Activated naive CD4-positive, alpha-beta T cell treated with anti-CD3 and anti-CD28 coated beads, Interleukin-2, amount 50 U/mL, for 24 hours (primary cell): ENCODE results near the gene ZBTB38.

Source experiments
- H3K27ac Mint-ChIP-seq: one replicate; pipeline ENCODE4 v1.8.0; 2021; ENCODE audit warnings: mild to moderate bottlenecking, mixed read lengths
- H3K27me3 Mint-ChIP-seq: one replicate; pipeline ENCODE4 v1.8.0; 2021; ENCODE audit warnings: mixed read lengths
- H3K36me3 Mint-ChIP-seq: one replicate; pipeline ENCODE4 v1.8.0; 2021; ENCODE audit warnings: mixed read lengths
- H3K4me1 Mint-ChIP-seq: one replicate; pipeline ENCODE4 v1.8.0; 2021; ENCODE audit warnings: mixed read lengths
- H3K4me3 Mint-ChIP-seq: one replicate; pipeline ENCODE4 v1.8.0; 2021; ENCODE audit warnings: mild to moderate bottlenecking, mixed read lengths
- H3K9me3 Mint-ChIP-seq: one replicate; pipeline ENCODE4 v1.8.0; 2021; ENCODE audit warnings: mixed read lengths

The ZBTB38 gene

GRCh38 chr3:141333836-141334626 lies 34.3 kb upstream of the ZBTB38 start:
- no peaks in the 10 kb centered on the region for H3K27me3 Mint-ChIP-seq

GRCh38 chr3:141334627-141335250 lies 33.6 kb upstream of the ZBTB38 start:
- no peak overlapping the region for H3K27ac Mint-ChIP-seq
- no peaks in the 10 kb centered on the region for H3K27me3 Mint-ChIP-seq
- no peaks in the 10 kb centered on the region for H3K4me1 Mint-ChIP-seq
- no peaks in the 10 kb centered on the region for H3K36me3 Mint-ChIP-seq
- no peaks in the 10 kb centered on the region for H3K9me3 Mint-ChIP-seq
- H3K4me3 Mint-ChIP-seq: no peak overlapping the region

More at GRCh38 chr3:141333836-141334626, 34.3 kb upstream of the ZBTB38 start:
- no peaks in the 10 kb centered on the region for H3K4me1 Mint-ChIP-seq
- H3K4me3 Mint-ChIP-seq: no peak overlapping the region
- no peaks in the 10 kb centered on the region for H3K9me3 Mint-ChIP-seq
- no peaks in the 10 kb centered on the region for H3K36me3 Mint-ChIP-seq
- no peak overlapping the region for H3K27ac Mint-ChIP-seq

- no peaks in the 10 kb centered on the region for H3K27me3 Mint-ChIP-seq
- no peak overlapping the region for H3K4me3 Mint-ChIP-seq
- no peak overlapping the region for H3K27ac Mint-ChIP-seq
- H3K9me3 Mint-ChIP-seq: no peaks in the 10 kb centered on the region
- no peaks in the 10 kb centered on the region for H3K4me1 Mint-ChIP-seq
- no peaks in the 10 kb centered on the region for H3K36me3 Mint-ChIP-seq
Measured at GRCh38 chr3:141335531-141336061, 32.7 kb upstream of the ZBTB38 start.

GRCh38 chr3:141336672-141337522 lies 31.4 kb upstream of the ZBTB38 start:
- no peak overlapping the region for H3K27ac Mint-ChIP-seq
- no peaks in the 10 kb centered on the region for H3K27me3 Mint-ChIP-seq
- no peak overlapping the region for H3K4me3 Mint-ChIP-seq
- no peaks in the 10 kb centered on the region for H3K9me3 Mint-ChIP-seq
- H3K4me1 Mint-ChIP-seq: no peaks in the 10 kb centered on the region
- H3K36me3 Mint-ChIP-seq: no peaks in the 10 kb centered on the region

GRCh38 chr3:141337523-141337854 lies 30.8 kb upstream of the ZBTB38 start:
- no peak overlapping the region for H3K4me3 Mint-ChIP-seq
- no peaks in the 10 kb centered on the region for H3K9me3 Mint-ChIP-seq
- H3K36me3 Mint-ChIP-seq: no peaks in the 10 kb centered on the region
- no peak overlapping the region for H3K27ac Mint-ChIP-seq
- H3K4me1 Mint-ChIP-seq: no peaks in the 10 kb centered on the region
- no peaks in the 10 kb centered on the region for H3K27me3 Mint-ChIP-seq

- Mint-ChIP-seq H3K4me3 (no peak overlapping the region), H3K27me3 (no peaks in the 10 kb centered on the region), H3K4me1 (no peaks in the 10 kb centered on the region), H3K9me3 (no peaks in the 10 kb centered on the region), H3K36me3 (no peaks in the 10 kb centered on the region), H3K27ac (no peak overlapping the region)
Measured at GRCh38 chr3:141337991-141338390, 30.3 kb upstream of the ZBTB38 start.

GRCh38 chr3:141338881-141339280 lies 29.4 kb upstream of the ZBTB38 start:
- no peaks in the 10 kb centered on the region for H3K9me3 Mint-ChIP-seq
- no peak overlapping the region for H3K4me3 Mint-ChIP-seq
- no peak overlapping the region for H3K27ac Mint-ChIP-seq
- no peaks in the 10 kb centered on the region for H3K36me3 Mint-ChIP-seq
- H3K27me3 Mint-ChIP-seq: no peaks in the 10 kb centered on the region
- no peaks in the 10 kb centered on the region for H3K4me1 Mint-ChIP-seq

GRCh38 chr3:141341536-141341935 lies 26.8 kb upstream of the ZBTB38 start:
- Mint-ChIP-seq H3K36me3 (no peaks in the 10 kb centered on the region), H3K9me3 (no peaks in the 10 kb centered on the region), H3K4me3 (no peak overlapping the region), H3K27me3 (no peaks in the 10 kb centered on the region), H3K27ac (no peak overlapping the region), H3K4me1 (no peaks in the 10 kb centered on the region)

- no peaks in the 10 kb centered on the region for H3K4me1 Mint-ChIP-seq
- no peaks in the 10 kb centered on the region for H3K36me3 Mint-ChIP-seq
- no peaks in the 10 kb centered on the region for H3K27me3 Mint-ChIP-seq
- no peaks in the 10 kb centered on the region for H3K9me3 Mint-ChIP-seq
- no peak overlapping the region for H3K27ac Mint-ChIP-seq
- H3K4me3 Mint-ChIP-seq: no peak overlapping the region
Measured at GRCh38 chr3:141342386-141342785, 25.9 kb upstream of the ZBTB38 start.

GRCh38 chr3:141343077-141343476 lies 25.2 kb upstream of the ZBTB38 start:
- no peaks in the 10 kb centered on the region for H3K9me3 Mint-ChIP-seq
- no peaks in the 10 kb centered on the region for H3K36me3 Mint-ChIP-seq
- H3K4me1 Mint-ChIP-seq: no peaks in the 10 kb centered on the region
- no peaks in the 10 kb centered on the region for H3K27me3 Mint-ChIP-seq
- no peak overlapping the region for H3K27ac Mint-ChIP-seq
- H3K4me3 Mint-ChIP-seq: no peak overlapping the region

- Mint-ChIP-seq H3K9me3 (no peaks in the 10 kb centered on the region), H3K27me3 (no peaks in the 10 kb centered on the region), H3K36me3 (no peaks in the 10 kb centered on the region), H3K4me1 (no peaks in the 10 kb centered on the region), H3K27ac (no peak overlapping the region), H3K4me3 (no peak overlapping the region)
Measured at GRCh38 chr3:141343865-141344271, 24.4 kb upstream of the ZBTB38 start.

- H3K27ac Mint-ChIP-seq: no peak overlapping the region
- no peaks in the 10 kb centered on the region for H3K27me3 Mint-ChIP-seq
Measured at GRCh38 chr3:141345528-141345927, 22.8 kb upstream of the ZBTB38 start.

GRCh38 chr3:141346007-141346406 lies 22.3 kb upstream of the ZBTB38 start:
- Mint-ChIP-seq H3K36me3 (peaks cover 1% of the 10 kb centered on the region), H3K27me3 (no peaks in the 10 kb centered on the region), H3K4me3 (no peak overlapping the region), H3K9me3 (no peaks in the 10 kb centered on the region), H3K4me1 (no peaks in the 10 kb centered on the region), H3K27ac (no peak overlapping the region)

More at GRCh38 chr3:141345528-141345927, 22.8 kb upstream of the ZBTB38 start:
- Mint-ChIP-seq H3K36me3 (peaks cover 1% of the 10 kb centered on the region), H3K4me3 (no peak overlapping the region), H3K9me3 (no peaks in the 10 kb centered on the region), H3K4me1 (no peaks in the 10 kb centered on the region)

GRCh38 chr3:141346418-141346817 lies 21.9 kb upstream of the ZBTB38 start:
- H3K36me3 Mint-ChIP-seq: peaks cover 1% of the 10 kb centered on the region
- H3K27ac Mint-ChIP-seq: no peak overlapping the region
- H3K27me3 Mint-ChIP-seq: no peaks in the 10 kb centered on the region
- no peaks in the 10 kb centered on the region for H3K4me1 Mint-ChIP-seq
- H3K4me3 Mint-ChIP-seq: no peak overlapping the region
- H3K9me3 Mint-ChIP-seq: no peaks in the 10 kb centered on the region

GRCh38 chr3:141346839-141347238 lies 21.5 kb upstream of the ZBTB38 start:
- Mint-ChIP-seq H3K27ac (no peak overlapping the region), H3K9me3 (no peaks in the 10 kb centered on the region), H3K36me3 (peaks cover 1% of the 10 kb centered on the region), H3K4me3 (no peak overlapping the region), H3K4me1 (no peaks in the 10 kb centered on the region), H3K27me3 (no peaks in the 10 kb centered on the region)

- no peaks in the 10 kb centered on the region for H3K27me3 Mint-ChIP-seq
- H3K4me3 Mint-ChIP-seq: no peak overlapping the region
- H3K27ac Mint-ChIP-seq: no peak overlapping the region
- peaks cover 1% of the 10 kb centered on the region for H3K36me3 Mint-ChIP-seq
- no peaks in the 10 kb centered on the region for H3K9me3 Mint-ChIP-seq
- H3K4me1 Mint-ChIP-seq: no peaks in the 10 kb centered on the region
Measured at GRCh38 chr3:141348837-141349236, 19.5 kb upstream of the ZBTB38 start.
